DMS153 (cell line): ENCODE measurements around the gene RAP1GDS1.
"Not testable (repeated sequence)": the region's sequence is repeated elsewhere in the genome, so short reads cannot be mapped to it uniquely, and the experiment has no call there.

ENCODE experiments used
- DNase-seq: peaks from one replicate; lab custom pipeline; 2025; lab: John Stamatoyannopoulos, UW

The RAP1GDS1 gene

GRCh38 chr4:98433691-98434090 lies 172.5 kb downstream of the RAP1GDS1 start:
- no peak for DNase-seq

- DNase-seq, result no peak
Observed at GRCh38 chr4:98434816-98435215, 173.6 kb downstream of the RAP1GDS1 start.

- DNase-seq, result no peak
Observed at GRCh38 chr4:98444371-98444770, 183.2 kb downstream of the RAP1GDS1 start.

- DNase-seq, result no peak
Observed at GRCh38 chr4:98446499-98447375, 185.6 kb downstream of the RAP1GDS1 start.

- DNase-seq, result no peak
Observed at GRCh38 chr4:98447648-98448047, 186.5 kb downstream of the RAP1GDS1 start.

- DNase-seq, result no peak
Observed at GRCh38 chr4:98448908-98449307, 187.7 kb downstream of the RAP1GDS1 start.

GRCh38 chr4:98452091-98452490 lies 190.9 kb downstream of the RAP1GDS1 start:
- no peak for DNase-seq

GRCh38 chr4:98457422-98457821 lies 196.2 kb downstream of the RAP1GDS1 start:
- DNase-seq, result not testable (repeated sequence)

- DNase-seq, result not testable (repeated sequence)
Observed at GRCh38 chr4:98461121-98461865, 200.1 kb downstream of the RAP1GDS1 start.

- DNase-seq, result no peak
Observed at GRCh38 chr4:98462487-98462886, 201.3 kb downstream of the RAP1GDS1 start.

- DNase-seq, result no peak
Observed at GRCh38 chr4:98466868-98467599, 205.8 kb downstream of the RAP1GDS1 start.

- peak; percentile 79 for DNase-seq
Observed at GRCh38 chr4:98467627-98468072, 206.5 kb downstream of the RAP1GDS1 start.

- DNase-seq, result no peak
Observed at GRCh38 chr4:98468709-98469108, 207.5 kb downstream of the RAP1GDS1 start.

- DNase-seq, result no peak
Observed at GRCh38 chr4:98469771-98470170, 208.6 kb downstream of the RAP1GDS1 start.

GRCh38 chr4:98470366-98470765 lies 209.2 kb downstream of the RAP1GDS1 start:
- DNase-seq, result no peak

- DNase-seq, result no peak
Observed at GRCh38 chr4:98470831-98471230, 209.6 kb downstream of the RAP1GDS1 start.

- no peak for DNase-seq
Observed at GRCh38 chr4:98473046-98473445, 211.9 kb downstream of the RAP1GDS1 start.

- DNase-seq, result no peak
Observed at GRCh38 chr4:98474408-98474844, 213.2 kb downstream of the RAP1GDS1 start.

- DNase-seq, result no peak
Observed at GRCh38 chr4:98476891-98477290, 215.7 kb downstream of the RAP1GDS1 start.

GRCh38 chr4:98479590-98479989 lies 218.4 kb downstream of the RAP1GDS1 start:
- not testable (repeated sequence) for DNase-seq

- no peak for DNase-seq
Observed at GRCh38 chr4:98480535-98480934, 219.4 kb downstream of the RAP1GDS1 start.

- no peak for DNase-seq
Observed at GRCh38 chr4:98481167-98481566, 220.0 kb downstream of the RAP1GDS1 start.
